ENCODE measurements around the gene PNPT1. TPM values are rescaled to one million over a fixed set of nuclear protein-coding genes. Genes with fewer than 3 reads are reported as not detected.

The PNPT1 gene
- total and polyA plus RNA-seq, 2 donors (not counting 3 experiments of a cell fraction or from before 2014, with no cell fraction given): 6.6 to 32.4 TPM

GRCh38 chr2:55617175-55618024 is 76.2 kb downstream of the PNPT1 start, which contains the start of gene PPP4R3B:
PPP4R3B (minus strand) TSS chr2:55617622; CDS start chr2:55617285, 337 bp downstream.
- Histone ChIP-seq H3K9ac (replicated peaks; ENCODE audit: extremely low read depth, insufficient read depth, low read length) (peak within 1 kb of the TSS; percentile 97), H3K27me3 (ENCODE audit: control insufficient read depth in 2 of 2, insufficient read depth in 2 of 2, low read length in 2 of 2) (no peaks in the 10 kb centered on the region), H3K79me2 (ENCODE audit: control insufficient read depth, insufficient read depth, low read length) (peaks cover 69% of the 10 kb centered on the region), H3K4me1 (ENCODE audit: control insufficient read depth, extremely low read depth, insufficient read depth, low read length) (peaks cover 24% of the 10 kb centered on the region), H3K36me3 (ENCODE audit: control insufficient read depth in 2 of 2, extremely low read depth in 1 of 2, insufficient read depth in 2 of 2, low read length in 2 of 2) (no peaks in the 10 kb centered on the region), H3K27ac (ENCODE audit: insufficient read depth, low read depth, low read length) (peak within 1 kb of the TSS; percentile 87), H3K9me3 (replicated peaks; ENCODE audit: control insufficient read depth, insufficient read depth, low read length) (no peaks in the 10 kb centered on the region), H2AFZ (ENCODE audit: low read depth, low read length) (peak within 1 kb of the TSS; percentile 60), H3K4me3 (replicated peaks in 1 of 3; ENCODE audit: insufficient read depth in 1 of 3, low read depth in 1 of 3, low read length in 3 of 3) (peak within 1 kb of the TSS; percentile 64 to 98 (median 97)), H3K4me2 (ENCODE audit: insufficient read depth, low read length) (peak within 1 kb of the TSS; percentile 93), H4K20me1 (replicated peaks; ENCODE audit: control insufficient read depth, extremely low read depth, insufficient read depth, low read length) (no peaks in the 10 kb centered on the region), H3K9me1 (replicated peaks; ENCODE audit: control insufficient read depth, extremely low read depth, insufficient read depth, low read length) (no peaks in the 10 kb centered on the region)
- BruUV-seq (replicated peaks): TSS peak; percentile 26
- ChIA-PET CTCF (interaction anchor here (1.0 to 1.7 kb wide), 5 partner anchors 10 to 513 kb away, joined by 3 to 4 read pairs (median 3); partner anchors contain the start of gene MTIF2), POLR2A (interaction anchor here (0.5 to 0.6 kb wide), 3 partner anchors 20 to 270 kb away, joined by 3 to 6 read pairs (median 4); no protein-coding TSS in a partner anchor)
- dilution Hi-C loops (cut with MboI; ENCODE audit: extremely low pct_ligation_motif_present, low sequenced_read_pairs) (no loop called here), intact Hi-C loops (cut with micrococcal nuclease) (loop anchor here (1.0 to 2.0 kb wide), 5 partner anchors 33 to 393 kb away; partner anchors contain the start of gene CFAP36)
- DNase-seq (ENCODE audit: low read depth, low spot score): peak; percentile 100
- TF ChIP-seq EZH2 (IDR thresholded peaks at IDR 0.05; ENCODE audit: borderline replicate concordance, low read depth, low read length, severe bottlenecking): no peak
- no peak for TF ChIP-seq GATA2 (IDR thresholded peaks at IDR 0.05; ENCODE audit: insufficient read depth, insufficient read length, low read depth, low read length)
- no peak for TF ChIP-seq FOS (IDR thresholded peaks at IDR 0.05; ENCODE audit: borderline replicate concordance, insufficient read depth, low read length)
- peak; percentile 40 for TF ChIP-seq MAX (IDR thresholded peaks at IDR 0.05; ENCODE audit: insufficient read depth, insufficient read length)
- TF ChIP-seq CTCF (IDR thresholded peaks at IDR 0.05; ENCODE audit: extremely low read depth in 1 of 2, insufficient read depth in 1 of 2, low read depth in 1 of 2, low read length in 2 of 2): peak; percentile 26 to 52
- TF ChIP-seq MYC (IDR thresholded peaks at IDR 0.05; ENCODE audit: low read depth, low read length): peak; percentile 84
- TF ChIP-seq JUN (IDR thresholded peaks at IDR 0.05; ENCODE audit: borderline replicate concordance, insufficient read depth, insufficient read length, low read depth): no peak
- peak; percentile 89 for TF ChIP-seq POLR2AphosphoS5 (IDR thresholded peaks at IDR 0.05; ENCODE audit: insufficient read depth, low read depth, low read length)
- TF ChIP-seq POLR2A (IDR thresholded peaks at IDR 0.05; ENCODE audit: low read depth, low read length): peak; percentile 59
- peak; percentile 98 for FAIRE-seq
